Uterus (tissue), 4 donors: ENCODE results near the gene NRXN3. TPM values are rescaled to one million over a fixed set of nuclear protein-coding genes. Genes with fewer than 3 reads are reported as not detected.

ENCODE experiments used
- DNase-seq, 2 donors: peaks; one replicate each; pipeline ENCODE4 v3.0.0-alpha.2; 2019 to 2020
- H3K27ac ChIP-seq, 2 donors: fragments of 200-600 bp; sonication (generic); 1 replicate in 1 of 2; 2 replicates in 1 of 2; pipeline ENCODE4 v1.5.1; 2016 to 2018
- H3K27me3 ChIP-seq, 2 donors: fragments of 200-600 bp; sonication (generic); one replicate each; pipeline ENCODE4 v1.5.1; 2018 to 2019; ENCODE audit warnings: control low read depth in 1 of 2
- H3K36me3 ChIP-seq, 2 donors: fragments of 200-600 bp; sonication (generic); one replicate each; pipeline ENCODE4 v1.5.1; 2019; ENCODE audit warnings: control low read depth in 1 of 2
- H3K4me1 ChIP-seq, 2 donors: fragments of 200-600 bp; sonication (generic); one replicate each; pipeline ENCODE4 v1.5.1; 2018 to 2019; ENCODE audit warnings: control low read depth in 1 of 2
- H3K4me3 ChIP-seq, 2 donors: fragments of 200-600 bp; sonication (generic); 1 replicate in 1 of 2; 2 replicates in 1 of 2; pipeline ENCODE4 v1.5.1; 2018 to 2019; ENCODE audit warnings: mild to moderate bottlenecking in 1 of 2
- H3K9me3 ChIP-seq, 2 donors: fragments of 200-600 bp; sonication (generic); one replicate each; pipeline ENCODE4 v1.5.1; 2019; ENCODE audit warnings: control low read depth in 1 of 2
- CTCF ChIP-seq, 4 experiments: fragments of 200-600 bp in 2 of 4; fragments of 450-650 bp in 2 of 4; sonication (generic) in 2 of 4; IDR thresholded peaks; one replicate each; pipeline ENCODE4 v1.5.1; 2016 to 2019; ENCODE audit warnings: antibody characterized with exemption in 4 of 4, mild to moderate bottlenecking in 2 of 4, moderate library complexity in 1 of 4
- POLR2A ChIP-seq, 2 donors: fragments of 450-650 bp; IDR thresholded peaks; one replicate each; pipeline ENCODE4 v1.6.1; 2016; ENCODE audit warnings: antibody characterized with exemption in 2 of 2, mild to moderate bottlenecking in 1 of 2, moderate library complexity in 1 of 2
- intact Hi-C: fragments of 100-400 bp; cut with DNase I; formaldehyde crosslinking; loops from one replicate; pipeline ENCODE4 v1.15.1; 2023; ENCODE audit warnings: low total_unique reads
- total RNA-seq, 4 donors: library from RNA; depleted of rRNA in 3 of 4; stranded (reverse); fragments of >200 nt in 3 of 4; gene quantifications; one replicate each; pipeline versions ENCODE4 v1.1.0 to v1.2.4, GENCODE V29; 2014 to 2023
- donor health status: DM: yes; HTN: yes; CAD: no.

The NRXN3 gene
- total RNA-seq, 4 donors from 2014 or later: 2.9 to 17.0 (median 4.4) TPM

- no peaks in the 10 kb centered on the region for H3K4me1 ChIP-seq
- H3K27me3 ChIP-seq: no peaks in the 10 kb centered on the region
- H3K9me3 ChIP-seq: no peaks in the 10 kb centered on the region
- H3K36me3 ChIP-seq: no peaks in the 10 kb centered on the region
- intact Hi-C loops: no loop called here
- DNase-seq: no peak
- no peak overlapping the region for H3K27ac ChIP-seq
- TF ChIP-seq POLR2A (IDR thresholded peaks at IDR 0.05) (no peak), CTCF (IDR thresholded peaks at IDR 0.05) (no peak)
- no peak overlapping the region for H3K4me3 ChIP-seq
Measured at GRCh38 chr14:78873581-78873980, 703.4 kb downstream of the NRXN3 start.

- no peaks in the 10 kb centered on the region for H3K9me3 ChIP-seq
- H3K4me3 ChIP-seq: no peak overlapping the region
- intact Hi-C loops: no loop called here
- no peaks in the 10 kb centered on the region for H3K36me3 ChIP-seq
- no peaks in the 10 kb centered on the region for H3K4me1 ChIP-seq
- no peak for DNase-seq
- TF ChIP-seq POLR2A (IDR thresholded peaks at IDR 0.05) (no peak), CTCF (IDR thresholded peaks at IDR 0.05) (no peak)
- H3K27me3 ChIP-seq: no peaks in the 10 kb centered on the region
- H3K27ac ChIP-seq: no peak overlapping the region
Measured at GRCh38 chr14:78875049-78875448, 704.9 kb downstream of the NRXN3 start.

GRCh38 chr14:78885884-78886283, 715.7 kb downstream of the NRXN3 start:
- no peak overlapping the region for H3K4me3 ChIP-seq
- intact Hi-C loops: no loop called here
- H3K27ac ChIP-seq: no peak overlapping the region
- no peaks in the 10 kb centered on the region for H3K9me3 ChIP-seq
- no peaks in the 10 kb centered on the region for H3K4me1 ChIP-seq
- DNase-seq: no peak
- no peaks in the 10 kb centered on the region for H3K36me3 ChIP-seq
- no peaks in the 10 kb centered on the region for H3K27me3 ChIP-seq
- TF ChIP-seq POLR2A (IDR thresholded peaks at IDR 0.05): no peak
- TF ChIP-seq CTCF (IDR thresholded peaks at IDR 0.05): no peak

- Histone ChIP-seq H3K27ac (no peak overlapping the region), H3K4me3 (no peak overlapping the region), H3K36me3 (no peaks in the 10 kb centered on the region), H3K4me1 (no peaks in the 10 kb centered on the region), H3K9me3 (no peaks in the 10 kb centered on the region), H3K27me3 (no peaks in the 10 kb centered on the region)
- no peak for DNase-seq
- intact Hi-C loops: no loop called here
- TF ChIP-seq POLR2A (IDR thresholded peaks at IDR 0.05): no peak
- TF ChIP-seq CTCF (IDR thresholded peaks at IDR 0.05): no peak
Measured at GRCh38 chr14:78897443-78897842, 727.3 kb downstream of the NRXN3 start.

GRCh38 chr14:78902010-78902623, 731.9 kb downstream of the NRXN3 start:
- H3K4me3 ChIP-seq: no peak overlapping the region
- no peak for DNase-seq
- H3K4me1 ChIP-seq: no peaks in the 10 kb centered on the region
- H3K27me3 ChIP-seq: no peaks in the 10 kb centered on the region
- no peak overlapping the region for H3K27ac ChIP-seq
- no peaks in the 10 kb centered on the region for H3K9me3 ChIP-seq
- H3K36me3 ChIP-seq: no peaks in the 10 kb centered on the region
- TF ChIP-seq CTCF (IDR thresholded peaks at IDR 0.05) (no peak), POLR2A (IDR thresholded peaks at IDR 0.05) (no peak)
- intact Hi-C loops: no loop called here
